Adrenal gland (tissue), 12 donors: ENCODE measurements around the gene TTF1. TPM values are rescaled to one million over a fixed set of nuclear protein-coding genes. Genes with fewer than 3 reads are reported as not detected.

Source experiments
- DNase-seq, 7 donors: peaks; one replicate each; pipeline ENCODE4 v3.0.0-alpha.2; 2019 to 2020
- H3K27ac ChIP-seq, 5 donors: fragments of 200-600 bp; sonication (generic) in 4 of 5; 1 replicate in 3 of 5; 2 replicates in 2 of 5; pipeline versions ENCODE4 v1.5.1 to v1.8.0; 2016 to 2020; ENCODE audit warnings: mild to moderate bottlenecking in 1 of 5
- H3K27me3 ChIP-seq: fragments of 200-600 bp; 2 replicates; pipeline ENCODE4 v1.8.0; 2021
- H3K36me3 ChIP-seq, 2 donors: fragments of 200-600 bp; replicated peaks in 1 of 2; 1 replicate in 1 of 2; 2 replicates in 1 of 2; pipeline versions ENCODE4 v1.5.1 to v1.8.0; 2018 to 2022
- H3K4me1 ChIP-seq, 2 donors: fragments of 200-600 bp; replicated peaks in 1 of 2; 1 replicate in 1 of 2; 2 replicates in 1 of 2; pipeline versions ENCODE4 v1.5.1 to v1.8.0; 2018 to 2021
- H3K4me3 ChIP-seq, 4 donors: fragments of 200-600 bp; sonication (generic) in 3 of 4; one replicate each; pipeline ENCODE4 v1.5.1; 2016 to 2018
- H3K9me3 ChIP-seq, 3 donors: fragments of 200-600 bp; sonication (generic) in 1 of 3; replicated peaks in 1 of 3; 1 replicate in 2 of 3; 2 replicates in 1 of 3; pipeline versions ENCODE4 v1.5.1 to v1.8.0; 2016 to 2021
- CTCF ChIP-seq, 6 experiments: fragments of 450-650 bp in 4 of 6; fragments of 200-600 bp in 2 of 6; sonication (generic) in 1 of 6; IDR thresholded peaks; 1 replicate in 5 of 6; 2 replicates in 1 of 6; pipeline versions ENCODE4 v1.5.1 to v1.8.0; 2016 to 2021; ENCODE audit warnings: antibody characterized with exemption in 6 of 6, mild to moderate bottlenecking in 2 of 6, moderate library complexity in 1 of 6
- POLR2A ChIP-seq, 2 donors: fragments of 450-650 bp; IDR thresholded peaks; one replicate each; pipeline ENCODE4 v1.6.1; 2017; ENCODE audit warnings: antibody characterized with exemption in 2 of 2, mild to moderate bottlenecking in 2 of 2, moderate library complexity in 1 of 2
- WGBS, 4 donors: extraction: QIAGEN DNeasy Blood & Tissue Kit in 2 of 4; methylation state at CpG; one replicate each; pipeline versions ENCODE4 v1.1.5 to v1.1.7; 2013 to 2017; 5-methylcytosine and 5-hydroxymethylcytosine counted together
- intact Hi-C, 2 donors: fragments of 100-400 bp; cut with DNase I; formaldehyde crosslinking; loops; one replicate each; pipeline versions ENCODE4 v1.14.1 to v1.15.0; 2022 to 2023
- polyA plus RNA-seq, 3 donors: library from polyadenylated mRNA; stranded (reverse); fragments of 200-250 nt in 2 of 3; fragments of 350-450 nt in 1 of 3; fragmentation: Illumina TruSeq in 1 of 3; extraction: RNeasy Lipid Tissue Mini Kit (QIAGEN cat#74804) in 1 of 3; gene quantifications; one replicate each; pipeline ENCODE4 v1.2.3, GENCODE V29; 2013 to 2014
- small RNA-seq, 2 donors: library from RNA; depleted of rRNA; stranded (forward); fragments of <200 nt; gene quantifications; one replicate each; pipeline ENCODE3, GENCODE V24; 2016
- total RNA-seq, 9 donors: library from RNA; depleted of rRNA in 4 of 9; stranded (reverse); fragments of >200 nt in 4 of 9; fragments of 120-200 nt in 1 of 9; fragmentation: NEBNext Ultra II Directional in 1 of 9; extraction: Animal tissue kit (Norgen Biotek cat#: 25700) in 1 of 9; gene quantifications; one replicate each; pipeline versions ENCODE4 v1.1.0 to v1.2.4, GENCODE V29; 2013 to 2023
- donor health status: healthy with polysubstance abuse.
- donor health status: Bipolar disorder and iron deficiency.
- donor health status: DM: yes; HTN: yes; CAD: no.
- donor health status: DM: no; HTN: no; CAD: no.
- donor health status: DM: no; HTN: no; CAD: no.
- donor health status: DM: yes; HTN: yes; CAD: no.

TTF1 gene
- total and polyA plus RNA-seq, 12 donors = 6.9 to 18.7 (median 10.1) TPM

DNA sequence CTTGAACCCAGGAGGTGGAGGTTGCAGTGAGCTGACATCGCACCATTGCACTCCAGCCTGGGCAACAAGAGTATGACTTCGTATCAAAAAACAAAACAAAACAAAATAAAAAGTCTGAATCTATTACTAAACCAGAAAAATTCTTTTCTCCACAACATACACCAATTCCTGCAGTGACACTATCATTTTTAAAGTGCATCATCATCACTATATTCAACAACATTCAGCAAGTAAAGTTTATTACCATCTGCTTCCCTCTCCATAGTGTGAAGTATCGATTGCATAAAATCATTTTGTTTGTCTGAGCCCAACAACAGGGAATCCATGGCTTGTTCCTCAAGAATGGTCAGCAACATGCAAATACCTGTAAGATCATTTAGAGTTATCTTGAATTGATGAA is 72.3 kb downstream of the TTF1 start:
- no peak overlapping the region for H3K27ac ChIP-seq
- no peak overlapping the region for H3K4me3 ChIP-seq
- H3K9me3 ChIP-seq = no peaks in the 10 kb centered on the region
- H3K27me3 ChIP-seq = no peaks in the 10 kb centered on the region
- DNase-seq = no peak
- intact Hi-C loops = no loop called here
- 96 to 98% (median 96%) methylated on average over 3 of the region's 3 CpGs for WGBS, 4 donors
- TF ChIP-seq CTCF (IDR thresholded peaks at IDR 0.05) (no peak), POLR2A (IDR thresholded peaks at IDR 0.05) (no peak)
- no peaks in the 10 kb centered on the region for H3K4me1 ChIP-seq
- peaks cover 0 to 93% of the 10 kb centered on the region in 2 donors for H3K36me3 ChIP-seq

DNA sequence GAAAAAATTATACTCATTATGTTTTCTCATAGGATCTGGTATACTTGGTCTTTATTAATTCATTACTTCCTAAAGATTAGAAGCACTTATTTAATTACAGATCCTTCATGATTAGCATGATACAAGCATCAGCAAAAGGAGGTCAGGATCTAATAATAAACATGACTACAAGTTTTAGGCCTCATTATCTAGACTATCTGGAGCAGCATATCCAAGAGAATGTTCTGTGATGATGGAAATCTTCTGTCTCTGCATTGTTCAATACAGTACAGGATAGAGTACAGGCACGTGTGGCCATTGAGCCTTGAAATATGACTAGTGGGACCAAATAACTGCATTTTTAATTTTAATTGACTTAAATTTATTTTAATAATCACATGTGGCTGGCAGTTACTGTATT is 73.1 kb downstream of the TTF1 start:
- DNase-seq = no peak
- H3K4me3 ChIP-seq = no peak overlapping the region
- H3K4me1 ChIP-seq = no peaks in the 10 kb centered on the region
- H3K27ac ChIP-seq = no peak overlapping the region
- H3K9me3 ChIP-seq = no peaks in the 10 kb centered on the region
- H3K36me3 ChIP-seq = peaks cover 0 to 93% of the 10 kb centered on the region in 2 donors
- 74 to 92% (median 87%) methylated on average over 1 of the region's 1 CpG for WGBS, 4 donors
- H3K27me3 ChIP-seq = no peaks in the 10 kb centered on the region
- intact Hi-C loops = no loop called here
- no peak for TF ChIP-seq POLR2A (IDR thresholded peaks at IDR 0.05)
- no peak for TF ChIP-seq CTCF (IDR thresholded peaks at IDR 0.05)

- H3K36me3 ChIP-seq = peaks cover 0 to 56% of the 10 kb centered on the region in 2 donors
- 97 to 99% (median 99%) methylated on average over 4 of the region's 4 CpGs for WGBS, 4 donors
Observed at GRCh38 chr9:132328580-132328979, 78.1 kb downstream of the TTF1 start.

GRCh38 chr9:132327537-132327936 is 79.1 kb downstream of the TTF1 start:
- TF ChIP-seq CTCF (IDR thresholded peaks at IDR 0.05) (no peak), POLR2A (IDR thresholded peaks at IDR 0.05) (no peak)
- no peak for DNase-seq
- Histone ChIP-seq H3K4me1 (no peaks in the 10 kb centered on the region), H3K9me3 (no peaks in the 10 kb centered on the region), H3K4me3 (no peak overlapping the region), H3K27ac (no peak overlapping the region), H3K27me3 (no peaks in the 10 kb centered on the region), H3K36me3 (peaks cover 0 to 47% of the 10 kb centered on the region in 2 donors)
- intact Hi-C loops = no loop called here
- WGBS, 4 donors = 98 to 100% (median 99%) methylated on average over 6 of the region's 6 CpGs

More at GRCh38 chr9:132328580-132328979, 78.1 kb downstream of the TTF1 start:
- Histone ChIP-seq H3K4me3 (no peak overlapping the region), H3K27ac (no peak overlapping the region), H3K9me3 (no peaks in the 10 kb centered on the region), H3K4me1 (no peaks in the 10 kb centered on the region), H3K27me3 (no peaks in the 10 kb centered on the region)
- intact Hi-C loops = no loop called here
- TF ChIP-seq CTCF (IDR thresholded peaks at IDR 0.05) (no peak), POLR2A (IDR thresholded peaks at IDR 0.05) (no peak)
- DNase-seq = no peak

Small RNAs within 50 kb of the gene (small RNA-seq; reads per million reads assigned to genes)
- gene RNU5D-2P = 0 reads per million in 2 donors

Other genes starting within 250 kb of the TTF1 start
- gene NTNG2, start 244.8 kb downstream of the TTF1 start, total RNA-seq = 10 to 100 TPM in 4 of 9 donors, 1 to 10 TPM in 5; 1.1 to 21.6 (median 9.2) TPM
- 1 to 10 TPM in 2 of 3 donors, under 1 TPM in 1; 0.37 to 6.0 (median 2.2) TPM for gene NTNG2, start 244.8 kb downstream of the TTF1 start, polyA plus RNA-seq
- 10 to 100 TPM; 36.5 to 71.7 (median 44.4) TPM for gene SETX, start 51.9 kb downstream of the TTF1 start, total RNA-seq
- gene SETX, start 51.9 kb downstream of the TTF1 start, polyA plus RNA-seq = 10 to 100 TPM; 20.3 to 34.3 (median 23.0) TPM
- not detected for gene CFAP77, start 3.4 kb upstream of the TTF1 start, total RNA-seq
- not detected for gene CFAP77, start 3.4 kb upstream of the TTF1 start, polyA plus RNA-seq
- gene BARHL1, start 175.8 kb upstream of the TTF1 start, total RNA-seq = not detected
- gene BARHL1, start 175.8 kb upstream of the TTF1 start, polyA plus RNA-seq = not detected